Lower lobe of right lung (tissue), 2 donors: ENCODE measurements around the gene ENO1. TPM values are rescaled to one million over a fixed set of nuclear protein-coding genes. Genes with fewer than 3 reads are reported as not detected.
"Not testable (repeated sequence)": the region's sequence is repeated elsewhere in the genome, so short reads cannot be mapped to it uniquely, and the experiment has no call there.

Experiments
- ATAC-seq, 2 donors: fragments of 200-7000 bp; cut with Tn5 transposase; one replicate each; pipeline ENCODE4 v1.9.1; 2020 to 2022; ENCODE audit warnings: mild to moderate bottlenecking in 2 of 2, moderate library complexity in 2 of 2
- DNase-seq: peaks from one replicate; pipeline ENCODE4 v3.0.0-alpha.2; 2020
- H3K27ac ChIP-seq: fragments of 200-600 bp; one replicate; pipeline ENCODE4 v1.8.0; 2022
- H3K27me3 ChIP-seq: fragments of 200-600 bp; one replicate; pipeline ENCODE4 v1.8.0; 2022; ENCODE audit warnings: low read depth
- H3K36me3 ChIP-seq: fragments of 200-600 bp; one replicate; pipeline ENCODE4 v1.8.0; 2022; ENCODE audit warnings: mild to moderate bottlenecking
- H3K4me1 ChIP-seq: fragments of 200-600 bp; one replicate; pipeline ENCODE4 v1.8.0; 2022
- H3K4me3 ChIP-seq: fragments of 200-600 bp; one replicate; pipeline ENCODE4 v1.8.0; 2022; ENCODE audit warnings: mild to moderate bottlenecking
- H3K9me3 ChIP-seq: fragments of 200-600 bp; one replicate; pipeline ENCODE4 v1.8.0; 2022
- CTCF ChIP-seq: fragments of 200-600 bp; IDR thresholded peaks from one replicate; pipeline ENCODE4 v1.8.0; 2022; ENCODE audit warnings: antibody characterized with exemption, mild to moderate bottlenecking
- intact Hi-C: fragments of 100-400 bp; cut with DNase I; formaldehyde crosslinking; loops from one replicate; pipeline ENCODE4 v1.11.0; 2022
- total RNA-seq: library from RNA; stranded (reverse); fragmentation: NEBNext Ultra II Directional; extraction: Animal tissue kit (Norgen Biotek cat#: 25700); gene quantifications from one replicate; pipeline ENCODE4 v1.2.1, GENCODE V29; 2021
- donor health status: DM: no; HTN: yes; CAD: no; lungs with severe emphysema.

The ENO1 gene
- total RNA-seq, 1 donor from 2014 or later = 580 TPM

- ATAC-seq (no peak), DNase-seq (no peak)
- Histone ChIP-seq H3K4me1 (peaks cover 24% of the 10 kb centered on the region), H3K27me3 (no peaks in the 10 kb centered on the region), H3K4me3 (no peak overlapping the region), H3K27ac (no peak overlapping the region), H3K9me3 (no peaks in the 10 kb centered on the region), H3K36me3 (no peaks in the 10 kb centered on the region)
- intact Hi-C loops = no loop called here
- no peak for TF ChIP-seq CTCF
Observed at GRCh38 chr1:8844501-8845006, 33.9 kb downstream of the ENO1 start.

- DNase-seq = no peak
- no peak overlapping the region for H3K27ac ChIP-seq
- peaks cover 9% of the 10 kb centered on the region for H3K4me1 ChIP-seq
- H3K9me3 ChIP-seq = no peaks in the 10 kb centered on the region
- H3K27me3 ChIP-seq = no peaks in the 10 kb centered on the region
- no peak for TF ChIP-seq CTCF
- no peak for ATAC-seq
- H3K36me3 ChIP-seq = no peaks in the 10 kb centered on the region
- no peak overlapping the region for H3K4me3 ChIP-seq
- intact Hi-C loops = no loop called here
Observed at GRCh38 chr1:8841395-8841794, 37.1 kb downstream of the ENO1 start.

- DNase-seq (no peak), ATAC-seq (no peak)
- Histone ChIP-seq H3K4me3 (no peak overlapping the region), H3K27ac (no peak overlapping the region), H3K36me3 (no peaks in the 10 kb centered on the region), H3K9me3 (no peaks in the 10 kb centered on the region), H3K27me3 (no peaks in the 10 kb centered on the region), H3K4me1 (peaks cover 6% of the 10 kb centered on the region)
- TF ChIP-seq CTCF = no peak
- intact Hi-C loops = no loop called here
Observed at GRCh38 chr1:8839990-8840389, 38.5 kb downstream of the ENO1 start.

GRCh38 chr1:8835941-8836643 lies 42.4 kb downstream of the ENO1 start:
- no peak overlapping the region for H3K4me3 ChIP-seq
- intact Hi-C loops = no loop called here

GRCh38 chr1:8831340-8831739 lies 47.1 kb downstream of the ENO1 start:
- TF ChIP-seq CTCF = no peak
- intact Hi-C loops = no loop called here
- Histone ChIP-seq H3K4me1 (no peaks in the 10 kb centered on the region), H3K27ac (no peak overlapping the region), H3K27me3 (no peaks in the 10 kb centered on the region), H3K9me3 (no peaks in the 10 kb centered on the region), H3K4me3 (no peak overlapping the region), H3K36me3 (no peaks in the 10 kb centered on the region)
- no peak for DNase-seq
- no peak for ATAC-seq

More at GRCh38 chr1:8835941-8836643, 42.4 kb downstream of the ENO1 start:
- TF ChIP-seq CTCF = no peak
- Histone ChIP-seq H3K27ac (no peak overlapping the region), H3K4me1 (no peaks in the 10 kb centered on the region), H3K9me3 (no peaks in the 10 kb centered on the region), H3K27me3 (no peaks in the 10 kb centered on the region), H3K36me3 (no peaks in the 10 kb centered on the region)
- ATAC-seq = no peak
- DNase-seq = no peak

- H3K9me3 ChIP-seq, ATAC-seq, H3K36me3 ChIP-seq, H3K27me3 ChIP-seq, H3K4me1 ChIP-seq, intact Hi-C loops, H3K27ac ChIP-seq, H3K4me3 ChIP-seq, DNase-seq: not testable (repeated sequence)
Observed at GRCh38 chr1:8830732-8831131, 47.8 kb downstream of the ENO1 start.
